Heart right ventricle (tissue), 16 donors: ENCODE data around the gene SLX4IP. TPM values are rescaled to one million over a fixed set of nuclear protein-coding genes. Genes with fewer than 3 reads are reported as not detected.

Experiments
- ATAC-seq, 8 donors: fragments of 200-7000 bp; cut with Tn5 transposase; one replicate each; pipeline ENCODE4 v1.9.1; 2020; ENCODE audit warnings: mild to moderate bottlenecking in 8 of 8, moderate library complexity in 8 of 8, moderate number of reproducible peaks in 1 of 8
- DNase-seq, 2 donors: peaks; one replicate each; pipeline ENCODE4 v3.0.0-alpha.2; 2020
- H3K27ac ChIP-seq, 10 donors: fragments of 200-600 bp; sonication (generic) in 2 of 10; one replicate each; pipeline versions ENCODE4 v1.5.0 to v1.8.0; 2020 to 2022; ENCODE audit warnings: mild to moderate bottlenecking in 3 of 10
- H3K27me3 ChIP-seq, 7 donors: fragments of 200-600 bp; one replicate each; pipeline ENCODE4 v1.8.0; 2021 to 2022; ENCODE audit warnings: mild to moderate bottlenecking in 2 of 7
- H3K36me3 ChIP-seq, 9 donors: fragments of 200-600 bp; sonication (generic) in 1 of 9; one replicate each; pipeline versions ENCODE4 v1.5.0 to v1.8.0; 2020 to 2022; ENCODE audit warnings: mild to moderate bottlenecking in 2 of 9
- H3K4me1 ChIP-seq, 9 donors: fragments of 200-600 bp; sonication (generic) in 1 of 9; one replicate each; pipeline versions ENCODE4 v1.5.0 to v1.8.0; 2020 to 2022; ENCODE audit warnings: mild to moderate bottlenecking in 4 of 9
- H3K4me3 ChIP-seq, 10 donors: fragments of 200-600 bp; sonication (generic) in 2 of 10; one replicate each; pipeline versions ENCODE4 v1.5.0 to v1.8.0; 2020 to 2022; ENCODE audit warnings: mild to moderate bottlenecking in 7 of 10, moderate library complexity in 2 of 10
- H3K9me3 ChIP-seq, 11 donors: fragments of 200-600 bp in 10 of 11; sonication (generic) in 2 of 11; one replicate each; pipeline versions ENCODE4 v1.5.0 to v1.8.0; 2013 to 2022; ENCODE audit warnings: mild to moderate bottlenecking in 2 of 11, control low read depth in 1 of 11, moderate library complexity in 1 of 11
- WGBS, 2 donors: extraction: QIAGEN DNeasy Blood & Tissue Kit; methylation state at CpG; one replicate each; pipeline ENCODE4 v1.1.7; 2013; ENCODE audit warnings: inconsistent platforms in 1 of 2; 5-methylcytosine and 5-hydroxymethylcytosine counted together
- intact Hi-C, 10 donors: fragments of 100-400 bp; cut with DNase I; formaldehyde crosslinking; loops; one replicate each; pipeline versions ENCODE4 v1.11.1 to v1.14.2; 2022
- polyA plus RNA-seq, 2 donors: library from polyadenylated mRNA; stranded (reverse); fragments of 200-250 nt; gene quantifications; one replicate each; pipeline ENCODE4 v1.2.3, GENCODE V29; 2013
- total RNA-seq, 10 donors: library from RNA; stranded (reverse); fragmentation: NEBNext Ultra II Directional in 3 of 10; extraction: Animal tissue kit (Norgen Biotek cat#: 25700) in 3 of 10; gene quantifications; one replicate each; pipeline versions ENCODE4 v1.2.1 to v1.2.4, GENCODE V29; 2021 to 2023
- TF ChIP-seq, protein P1 (sequence below), 9 donors: fragments of 200-600 bp; sonication (generic) in 2 of 9; IDR thresholded peaks; one replicate each; pipeline versions ENCODE4 v1.5.0 to v1.8.0; 2021 to 2022; ENCODE audit warnings: antibody characterized with exemption in 9 of 9, mild to moderate bottlenecking in 5 of 9, moderate library complexity in 1 of 9
- donor health status: Arrhythmogenic right ventricular cardiomyopathy.
- donor health status: ischemic (EF 13 %, LVEDD 7.1; RV severe dilation, severe dysfunction).
- donor health status: healthy with polysubstance abuse.
- donor health status: DM: no; HTN: yes; CAD: no.
- donor health status: DM: no; HTN: no; CAD: no.
- donor health status: ischemic (EF 25% LVEDD 6.9; RV normal size, moderate dysfunction).
- donor health status: ischemic (EF 25% LVEDD 5.7; RV mildly dilated, moderate dysfunction).
- donor health status: healthy.
- donor health status: DM: yes; HTN: yes; CAD: no.
- donor health status: Ischemic cardiomyopathy.
- donor health status: ischemic (EF 35%, LVEDD 5.7; RV mildly dilated, moderate dysfunction).
- donor health status: nonischemic (EF 11% LVEDD 7.7; RV severe dilation, severe dysfunction).
- donor health status: DM: yes; HTN: yes; CAD: no.
- donor health status: PGD.
- donor health status: ischemic (EF 29% LVEDD 5.4; RV normal size, mild dysfunction).
- donor health status: nonischemic (EF 23%, LVEDD 6.1; RV moderate dilation, normal function).

Gene SLX4IP
- total and polyA plus RNA-seq, 12 donors = 0.71 to 3.1 (median 2.6) TPM

DNA sequence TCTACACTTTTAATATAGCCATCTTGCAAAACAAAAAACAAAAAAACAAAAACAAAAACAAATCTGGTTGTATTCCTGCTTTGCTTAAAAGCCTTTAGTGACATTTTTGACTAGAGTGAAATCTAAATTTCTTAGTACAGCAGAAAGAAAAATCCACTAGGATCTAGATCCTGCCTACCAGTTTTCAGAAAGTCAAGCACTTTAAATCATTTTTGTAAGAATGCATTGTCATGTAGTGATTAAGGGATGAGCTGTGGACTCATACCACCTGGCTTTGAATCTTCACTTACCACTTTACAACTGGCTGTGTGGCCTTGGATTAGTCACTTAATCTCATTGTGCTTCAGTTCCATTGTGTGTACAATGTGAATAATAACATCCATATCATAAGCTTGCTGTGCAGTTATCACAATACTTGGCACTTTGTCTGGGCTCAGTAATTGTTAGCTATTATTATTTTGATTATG lies 5.1 kb upstream of the SLX4IP start:
- Histone ChIP-seq H3K27ac (peak overlapping the region in 1 of 10 donors; percentile 43), H3K4me3 (no peak overlapping the region), H3K27me3 (no peaks in the 10 kb centered on the region), H3K4me1 (peaks cover 3 to 82% (median 45%) of the 10 kb centered on the region in 9 donors), H3K9me3 (no peaks in the 10 kb centered on the region), H3K36me3 (peaks cover 0 to 13% (median 0%) of the 10 kb centered on the region in 9 donors)
- TF ChIP-seq, protein P1, sequence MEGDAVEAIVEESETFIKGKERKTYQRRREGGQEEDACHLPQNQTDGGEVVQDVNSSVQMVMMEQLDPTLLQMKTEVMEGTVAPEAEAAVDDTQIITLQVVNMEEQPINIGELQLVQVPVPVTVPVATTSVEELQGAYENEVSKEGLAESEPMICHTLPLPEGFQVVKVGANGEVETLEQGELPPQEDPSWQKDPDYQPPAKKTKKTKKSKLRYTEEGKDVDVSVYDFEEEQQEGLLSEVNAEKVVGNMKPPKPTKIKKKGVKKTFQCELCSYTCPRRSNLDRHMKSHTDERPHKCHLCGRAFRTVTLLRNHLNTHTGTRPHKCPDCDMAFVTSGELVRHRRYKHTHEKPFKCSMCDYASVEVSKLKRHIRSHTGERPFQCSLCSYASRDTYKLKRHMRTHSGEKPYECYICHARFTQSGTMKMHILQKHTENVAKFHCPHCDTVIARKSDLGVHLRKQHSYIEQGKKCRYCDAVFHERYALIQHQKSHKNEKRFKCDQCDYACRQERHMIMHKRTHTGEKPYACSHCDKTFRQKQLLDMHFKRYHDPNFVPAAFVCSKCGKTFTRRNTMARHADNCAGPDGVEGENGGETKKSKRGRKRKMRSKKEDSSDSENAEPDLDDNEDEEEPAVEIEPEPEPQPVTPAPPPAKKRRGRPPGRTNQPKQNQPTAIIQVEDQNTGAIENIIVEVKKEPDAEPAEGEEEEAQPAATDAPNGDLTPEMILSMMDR (IDR thresholded peaks at IDR 0.05) = no peak
- DNase-seq (no peak), ATAC-seq (no peak)
- intact Hi-C loops = loop anchor here in 9 of 10 donors (5.0 to 10.0 kb wide), 6 partner anchors 73 to 1465 kb away; no protein-coding TSS in a partner anchor

DNA sequence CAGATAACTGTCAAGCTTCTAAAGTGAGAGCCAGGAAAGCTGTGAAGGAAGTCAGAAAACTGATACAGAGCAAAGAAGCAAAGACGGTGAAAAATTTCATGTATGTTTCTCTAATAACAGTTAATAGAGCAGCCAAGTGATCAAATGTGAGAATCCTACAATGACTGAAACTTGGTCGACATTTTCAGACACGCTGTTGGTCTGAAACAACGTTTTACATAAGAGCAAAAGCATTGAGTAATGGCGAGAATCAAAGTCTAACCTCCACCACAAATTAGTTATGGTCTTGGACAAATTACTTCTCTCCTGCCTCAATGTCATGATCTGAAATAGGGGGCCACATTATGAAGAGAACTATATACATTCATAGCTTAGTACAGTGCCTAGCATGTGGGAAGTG lies 4.4 kb upstream of the SLX4IP start:
- H3K27ac ChIP-seq = no peak overlapping the region
- WGBS, 2 donors = 88 to 89% methylated on average over 5 of the region's 5 CpGs
- H3K4me3 ChIP-seq = no peak overlapping the region
- H3K27me3 ChIP-seq = no peaks in the 10 kb centered on the region
- TF ChIP-seq, protein P1 (IDR thresholded peaks at IDR 0.05) = no peak
- intact Hi-C loops = loop anchor here in 2 of 10 donors (5.0 to 10.0 kb wide), 2 partner anchors 73 to 1464 kb away; no protein-coding TSS in a partner anchor
- no peak for ATAC-seq
- peaks cover 6 to 79% (median 48%) of the 10 kb centered on the region in 9 donors for H3K4me1 ChIP-seq
- H3K36me3 ChIP-seq = peaks cover 0 to 7% (median 0%) of the 10 kb centered on the region in 9 donors
- no peaks in the 10 kb centered on the region for H3K9me3 ChIP-seq
- no peak for DNase-seq

- TF ChIP-seq, protein P1 (IDR thresholded peaks at IDR 0.05) = no peak
- no peaks in the 10 kb centered on the region for H3K36me3 ChIP-seq
- no peaks in the 10 kb centered on the region for H3K27me3 ChIP-seq
- H3K27ac ChIP-seq = no peak overlapping the region
- DNase-seq (no peak), ATAC-seq (no peak)
- intact Hi-C loops = loop anchor here in 2 of 10 donors (5.0 to 10.0 kb wide), 2 partner anchors 75 to 1463 kb away; no protein-coding TSS in a partner anchor
- no peaks in the 10 kb centered on the region for H3K9me3 ChIP-seq
- 75 to 76% methylated on average over 1 of the region's 1 CpG for WGBS, 2 donors
- H3K4me3 ChIP-seq = no peak overlapping the region
- peaks cover 6 to 70% (median 52%) of the 10 kb centered on the region in 9 donors for H3K4me1 ChIP-seq
Observed at GRCh38 chr20:10432079-10432478, 3.0 kb upstream of the SLX4IP start.

DNA sequence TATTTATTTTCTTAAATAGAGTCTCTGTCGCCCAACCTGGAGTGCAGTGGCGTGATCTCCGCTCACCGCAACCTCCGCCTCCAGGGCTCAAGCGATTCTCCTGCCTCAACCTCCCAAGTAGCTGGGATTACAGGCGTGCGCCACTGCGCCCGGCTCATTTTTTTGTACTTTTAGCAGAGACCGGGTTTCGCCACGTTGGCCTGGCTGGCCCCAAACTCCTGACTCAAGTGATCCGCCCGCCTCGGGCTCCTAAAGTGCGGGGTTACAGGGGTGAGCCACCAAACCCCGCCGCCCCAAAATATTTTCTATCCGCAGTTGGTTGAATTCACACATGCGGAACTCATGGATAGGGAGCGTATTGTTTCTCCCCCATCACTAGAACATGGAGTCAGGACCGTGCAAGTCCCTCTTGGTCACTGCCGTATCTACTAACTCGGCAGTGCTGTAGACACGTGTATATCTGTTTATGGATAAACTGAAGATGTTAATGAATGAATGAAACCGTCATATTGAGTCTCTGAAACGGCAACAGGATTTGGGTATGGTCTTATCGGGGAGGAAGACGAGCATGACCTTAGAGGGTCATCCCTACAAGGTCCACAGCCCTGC lies 2.0 kb upstream of the SLX4IP start:
- 47 to 50% methylated on average over 30 of the region's 30 CpGs for WGBS, 2 donors
- TF ChIP-seq, protein P1 (IDR thresholded peaks at IDR 0.05) = no peak
- Histone ChIP-seq H3K27ac (peak overlapping the region; percentile 54 to 97 (median 94)), H3K4me1 (peaks cover 6 to 60% (median 46%) of the 10 kb centered on the region in 9 donors), H3K27me3 (no peaks in the 10 kb centered on the region), H3K9me3 (no peaks in the 10 kb centered on the region), H3K4me3 (peak overlapping the region; percentile 51 to 94 (median 86)), H3K36me3 (no peaks in the 10 kb centered on the region)
- ATAC-seq (no peak), DNase-seq (no peak)
- intact Hi-C loops = loop anchor here in 2 of 10 donors (5.0 to 10.0 kb wide), 2 partner anchors 76 to 1462 kb away; no protein-coding TSS in a partner anchor
